HG02798 (cell line): ENCODE data around the gene TMEM167B.
A peak's percentile ranks its signal among the peaks of the same experiment; 100 is the strongest.

Source experiments
- ATAC-seq: cut with Tn5 transposase; IDR thresholded peaks from one replicate; pipeline ENCODE4 v1.9.1; 2021; ENCODE audit warnings: mild to moderate bottlenecking; ENCODE audit not compliant: unreplicated experiment, poor library complexity

The TMEM167B gene

GRCh38 chr1:109080441-109081082, 10.0 kb upstream of the TMEM167B start:
- no peak for ATAC-seq

DNA sequence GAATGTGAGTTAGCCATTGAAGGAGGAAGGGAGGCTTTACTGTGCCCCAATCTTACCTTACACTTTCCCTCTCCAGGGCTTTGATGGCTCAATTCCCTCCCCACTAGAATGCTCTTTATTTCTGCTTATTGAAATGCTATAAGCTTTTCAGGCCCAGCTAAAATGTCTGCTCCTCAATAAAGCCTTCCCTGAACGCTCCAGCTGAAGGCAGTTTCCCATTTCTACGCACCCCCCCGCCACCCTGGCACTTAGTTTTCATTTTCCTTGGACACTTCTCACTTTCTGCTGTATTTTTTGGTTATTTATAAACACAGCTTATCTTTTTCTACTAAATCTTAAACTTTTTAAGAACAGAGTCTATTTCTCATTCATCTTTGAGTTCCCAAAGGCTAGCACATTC, 7.1 kb upstream of the TMEM167B start:
- ATAC-seq: no peak

GRCh38 chr1:109083923-109084322, 6.6 kb upstream of the TMEM167B start:
- no peak for ATAC-seq

DNA sequence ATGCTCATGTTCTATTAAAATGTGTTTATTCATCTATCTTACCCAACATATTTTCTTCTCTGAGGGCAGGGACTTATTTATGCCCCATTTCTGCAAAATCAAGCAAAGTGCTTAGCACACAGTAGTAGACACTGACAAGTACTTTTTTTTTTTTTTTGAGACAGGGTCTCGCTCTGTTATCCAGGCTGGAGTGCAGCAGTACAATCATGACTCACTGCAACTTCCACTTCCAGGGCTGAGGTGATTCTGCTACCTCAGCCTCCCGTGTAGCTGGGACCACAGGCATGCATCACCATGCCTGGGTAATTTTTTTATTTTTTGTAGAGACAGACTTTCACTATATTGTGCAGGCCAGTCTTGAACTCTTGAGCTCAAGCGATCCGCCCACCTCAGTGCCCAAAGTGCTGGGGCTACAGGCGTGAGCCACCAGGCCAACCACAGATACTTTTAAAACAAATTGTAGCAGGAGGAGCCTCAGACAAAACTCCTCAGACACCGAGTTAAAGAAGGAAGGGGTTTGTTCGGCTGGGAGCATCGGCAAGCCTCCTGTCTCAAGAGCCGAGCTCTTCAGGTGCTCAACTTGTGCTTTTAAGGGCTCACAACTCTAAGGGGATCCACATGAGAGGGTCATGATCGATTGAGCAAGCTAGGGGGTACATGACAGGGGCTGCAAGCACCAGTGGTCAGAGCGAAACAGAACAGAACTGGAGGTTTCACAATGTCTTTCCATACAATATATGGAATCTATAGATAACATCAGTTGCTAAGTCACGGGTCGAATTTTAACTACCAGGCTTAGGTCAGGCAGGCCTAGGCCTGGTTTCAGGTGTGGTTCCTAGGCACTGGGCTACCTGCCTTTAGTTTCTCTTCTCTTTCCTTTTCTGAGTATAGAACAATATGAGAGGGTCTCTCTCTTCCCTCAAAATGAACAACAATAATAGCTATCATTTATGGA, 5.7 kb upstream of the TMEM167B start:
- no peak for ATAC-seq

DNA sequence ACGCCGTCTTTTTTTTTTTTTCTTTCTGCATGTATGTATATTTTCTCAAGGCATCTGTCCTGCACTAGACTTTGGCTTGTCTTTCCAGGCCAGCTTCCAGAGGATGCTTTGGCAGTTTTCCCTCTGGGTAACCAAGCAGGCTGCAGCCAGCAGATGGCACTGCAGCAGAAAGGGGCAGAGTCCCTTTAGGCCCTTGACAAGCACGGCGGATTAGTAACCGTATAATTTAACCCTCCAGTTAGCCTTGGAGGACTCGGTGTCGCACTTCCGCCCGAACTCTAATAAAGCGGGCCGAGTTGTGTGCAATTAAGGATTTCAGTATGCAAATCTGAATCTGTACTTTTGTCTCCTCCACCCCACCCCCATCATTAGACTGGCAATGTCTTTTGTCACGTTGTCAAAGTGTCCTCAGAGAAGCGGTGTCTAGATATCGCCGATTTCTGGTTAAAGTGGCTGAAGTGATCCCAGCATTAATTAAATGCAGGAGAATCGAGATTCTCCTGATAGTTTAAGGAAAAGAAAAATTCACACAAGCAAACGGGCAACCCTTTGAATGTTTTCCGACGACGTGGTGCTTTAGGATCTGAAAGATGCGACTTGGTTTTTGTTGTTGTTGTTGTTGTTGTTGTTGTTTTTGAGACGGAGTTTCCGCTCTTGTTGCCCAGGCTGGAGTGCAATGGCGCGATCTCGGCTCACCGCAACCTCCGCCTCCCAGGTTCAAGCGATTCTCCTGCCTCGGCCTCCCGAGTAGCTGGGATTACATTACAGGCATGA, 1.1 kb upstream of the TMEM167B start:
- ATAC-seq: no peak

DNA sequence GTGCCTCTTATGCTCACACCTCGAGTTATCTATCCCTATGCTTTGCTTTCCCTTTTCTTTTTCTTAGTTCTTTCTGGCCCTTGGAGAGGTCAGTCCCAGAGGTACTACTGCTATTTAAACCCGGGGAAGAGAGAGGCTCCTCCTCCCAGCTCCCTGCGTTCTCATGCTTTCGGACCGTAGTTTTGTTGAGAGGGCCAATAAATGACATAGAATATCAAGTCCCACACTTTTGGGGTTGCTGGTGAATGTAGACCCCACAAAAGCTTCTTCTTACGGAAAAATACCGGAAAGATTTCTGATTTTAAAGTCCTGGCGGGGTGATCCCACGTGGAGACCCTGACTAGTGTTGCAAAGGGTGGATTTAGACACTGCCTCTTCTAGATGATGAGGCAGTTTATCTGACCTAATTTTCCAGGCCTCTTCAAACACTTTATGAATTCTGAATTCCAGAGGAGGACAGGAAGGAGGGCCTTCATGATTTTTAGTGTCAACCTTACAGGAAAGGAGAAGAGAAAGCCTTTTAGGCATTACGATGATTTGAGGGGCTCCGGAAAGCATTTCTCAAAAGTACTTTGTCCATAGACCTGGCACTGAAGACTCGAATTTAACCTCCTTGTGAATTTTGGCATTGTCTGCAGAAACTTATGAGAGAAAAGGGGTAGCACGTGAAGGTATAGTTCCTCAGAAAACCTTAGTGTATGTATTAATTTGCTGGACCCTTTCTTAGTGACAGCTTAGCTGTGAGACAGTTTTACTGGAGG, 694 bp downstream of the TMEM167B start:
- ATAC-seq: peak; percentile 61

DNA sequence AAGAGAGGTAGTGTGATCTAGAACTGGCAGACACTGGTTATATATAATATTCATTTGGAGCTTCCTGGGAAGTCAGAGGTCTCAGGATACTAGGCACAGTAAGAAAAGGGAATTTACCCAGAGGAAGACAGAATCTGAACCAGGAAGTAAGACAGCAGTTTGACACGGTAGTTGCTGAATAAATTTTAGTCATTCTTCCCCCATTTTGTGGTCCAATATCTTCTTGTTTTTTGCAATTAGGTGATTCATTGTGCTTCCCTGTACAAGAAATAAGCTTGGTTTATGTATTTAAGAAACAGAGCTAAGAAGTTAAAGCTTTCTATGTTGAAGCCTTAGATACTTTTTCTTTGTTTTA, 1.3 kb downstream of the TMEM167B start:
- ATAC-seq: no peak

DNA sequence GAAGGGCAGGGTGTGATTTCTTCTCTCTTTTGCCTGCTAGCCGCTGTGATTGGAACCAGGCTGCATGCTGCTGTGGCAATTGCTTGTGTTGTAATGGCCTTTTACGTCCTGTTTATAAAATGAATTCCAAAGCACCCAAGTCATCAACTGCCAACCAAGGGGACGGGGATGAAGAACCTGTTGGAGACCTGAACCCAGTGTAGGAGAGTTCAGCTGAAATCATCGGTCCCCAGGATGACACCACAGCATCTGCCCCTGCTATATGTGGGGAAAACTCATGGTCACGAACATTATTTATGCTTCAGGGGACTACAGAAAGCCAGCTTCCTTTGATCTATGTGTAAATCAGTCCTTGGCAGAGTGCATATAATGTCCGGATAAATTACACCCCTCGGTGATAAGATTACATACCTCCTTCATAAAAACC, 3.8 kb downstream of the TMEM167B start:
- no peak for ATAC-seq

GRCh38 chr1:109094871-109095270, 4.3 kb downstream of the TMEM167B start:
- ATAC-seq: no peak

- no peak for ATAC-seq
Observed at GRCh38 chr1:109095631-109096030, 5.1 kb downstream of the TMEM167B start.

DNA sequence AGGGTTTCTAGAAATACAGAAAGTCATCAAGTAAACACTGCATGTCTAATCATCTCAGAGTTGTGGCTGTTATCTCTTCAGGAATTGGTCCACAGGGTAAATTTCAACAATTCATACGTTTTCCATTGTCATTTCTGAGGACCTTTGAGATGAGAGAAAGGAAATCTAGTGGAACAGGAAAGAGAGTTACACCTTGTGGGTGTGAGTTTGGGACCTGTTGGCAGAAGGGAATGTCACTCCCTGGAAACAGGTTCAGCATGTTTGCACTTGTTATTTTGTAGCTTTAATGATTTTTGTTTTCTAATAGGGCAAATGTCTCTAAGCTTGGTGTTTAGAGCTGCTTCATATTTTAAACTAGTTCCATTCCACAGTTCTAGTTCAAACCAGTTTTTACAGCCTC, 5.6 kb downstream of the TMEM167B start:
- no peak for ATAC-seq

GRCh38 chr1:109099938-109100773, 9.6 kb downstream of the TMEM167B start:
- ATAC-seq: peak; percentile 89

- no peak for ATAC-seq
Observed at GRCh38 chr1:109104364-109105151, 14.0 kb downstream of the TMEM167B start.

DNA sequence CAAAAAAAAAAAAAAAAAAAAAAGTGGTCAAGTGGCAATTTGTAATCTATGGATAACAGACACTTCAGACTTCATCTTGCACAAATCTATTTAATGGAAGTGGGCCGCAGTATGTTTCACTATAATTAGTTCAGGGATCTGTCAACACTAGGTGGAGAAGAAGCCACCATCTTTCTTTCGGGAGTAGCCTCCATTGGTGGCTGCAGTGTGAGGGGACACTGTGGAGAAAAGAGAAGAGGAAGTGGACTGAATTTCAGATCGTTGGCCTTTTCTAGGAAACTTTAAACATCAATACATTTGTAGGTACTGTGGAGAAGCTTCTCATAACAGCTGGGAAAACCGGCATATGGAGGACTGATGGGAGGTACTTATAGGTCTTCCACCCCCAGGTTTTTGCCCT, 15.3 kb downstream of the TMEM167B start:
- no peak for ATAC-seq

GRCh38 chr1:109107785-109108184, 17.2 kb downstream of the TMEM167B start:
- no peak for ATAC-seq

DNA sequence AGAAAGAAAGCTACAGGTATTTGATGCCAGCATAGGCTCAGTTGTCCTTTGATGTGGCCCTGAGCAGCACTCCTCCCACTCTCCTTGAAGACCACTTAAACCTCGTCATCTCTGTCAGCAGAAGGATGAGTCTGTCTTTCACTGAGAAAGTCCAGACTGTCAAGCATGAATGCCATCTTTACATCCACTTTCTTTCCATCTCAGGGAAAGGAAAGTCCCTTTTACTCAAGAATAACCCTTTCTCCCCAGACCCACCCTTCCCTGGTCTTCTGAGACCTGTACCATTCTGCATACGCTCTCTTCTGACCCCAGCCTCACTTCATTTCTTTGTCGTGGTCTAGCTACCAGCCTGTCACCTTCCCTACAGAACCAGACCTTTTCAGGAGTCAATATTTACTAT, 19.3 kb downstream of the TMEM167B start:
- ATAC-seq: no peak

DNA sequence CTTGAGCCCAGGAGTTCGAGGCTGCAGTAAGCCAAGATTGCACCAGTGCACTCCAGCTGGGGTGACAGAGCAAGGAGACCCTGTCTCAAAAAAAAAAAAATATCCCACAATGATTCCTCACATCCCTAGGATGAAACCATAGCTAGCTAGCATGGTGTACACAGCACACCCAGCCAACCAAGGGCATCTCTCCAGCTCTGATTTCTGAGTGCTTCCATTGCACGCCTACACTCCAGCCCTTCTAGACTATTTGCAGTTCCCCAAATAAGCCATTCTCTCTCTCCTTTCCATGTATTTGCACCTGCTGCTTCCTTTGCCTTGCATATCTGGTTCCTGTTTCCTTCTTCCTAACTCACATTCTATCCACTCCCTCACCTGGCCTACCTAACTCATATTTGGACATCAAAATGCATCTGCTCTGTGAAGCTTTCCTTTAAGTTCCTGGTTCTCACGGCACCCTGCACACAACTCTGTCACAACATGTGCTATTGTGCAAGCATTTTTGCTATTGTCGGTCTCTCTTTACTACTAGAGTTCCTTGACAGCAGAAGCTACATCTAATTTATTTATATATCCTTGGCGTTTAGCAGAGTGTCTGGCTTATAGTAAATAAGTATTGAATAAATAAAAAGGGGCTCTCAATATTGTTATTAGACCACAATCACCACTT, 21.0 kb downstream of the TMEM167B start:
- no peak for ATAC-seq

- ATAC-seq: peak; percentile 3
Observed at GRCh38 chr1:109112056-109112651, 21.6 kb downstream of the TMEM167B start.
